Cardiac fibroblast (primary cell): Measurements from ENCODE around the gene TENM4.

Experiments used
- DNase-seq, 2 donors: peaks; one replicate each; pipeline versions ENCODE4 v3.0.0 to v3.0.0-alpha.2; 2010; ENCODE audit warnings: low read depth in 2 of 2
- H3K4me3 ChIP-seq, 2 donors: replicated peaks in 1 of 2; 1 replicate in 1 of 2; 2 replicates in 1 of 2; pipeline ENCODE4 v1.5.1; 2011; ENCODE audit warnings: low read depth in 2 of 2, low read length in 2 of 2, mild to moderate bottlenecking in 2 of 2, moderate library complexity in 1 of 2
- TF ChIP-seq, protein P1 (sequence below): IDR thresholded peaks from one replicate; pipeline ENCODE4 v1.5.1; 2011; ENCODE audit warnings: low read depth, mild to moderate bottlenecking, low read length, inconsistent platforms

Gene TENM4

DNA sequence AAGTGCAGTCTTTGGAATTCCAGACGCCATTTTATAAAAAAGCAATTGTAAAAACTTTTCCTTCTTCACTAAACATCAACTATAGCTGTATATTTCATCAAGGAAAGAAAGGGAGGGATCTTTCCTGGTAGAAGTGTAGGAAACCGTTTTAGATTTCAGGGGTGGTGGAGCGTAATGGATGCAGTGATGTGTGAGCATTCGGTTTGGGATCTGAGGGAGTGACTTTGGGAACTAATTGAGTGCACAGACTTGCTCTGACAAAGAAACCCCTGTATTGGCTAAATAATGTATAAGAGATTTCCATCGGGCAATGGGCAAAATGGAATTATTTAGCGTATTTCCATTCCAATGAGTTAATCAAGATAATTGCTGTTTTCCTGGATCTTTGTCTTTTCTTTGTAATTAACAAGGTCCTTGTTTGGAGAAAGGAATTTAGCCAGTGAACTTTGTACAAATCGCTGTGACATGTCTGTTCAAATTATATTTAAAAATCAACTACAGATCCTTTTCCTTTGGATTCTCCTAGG is 741.2 kb downstream of the TENM4 start:
- DNase-seq, result no peak
- TF ChIP-seq, protein P1, sequence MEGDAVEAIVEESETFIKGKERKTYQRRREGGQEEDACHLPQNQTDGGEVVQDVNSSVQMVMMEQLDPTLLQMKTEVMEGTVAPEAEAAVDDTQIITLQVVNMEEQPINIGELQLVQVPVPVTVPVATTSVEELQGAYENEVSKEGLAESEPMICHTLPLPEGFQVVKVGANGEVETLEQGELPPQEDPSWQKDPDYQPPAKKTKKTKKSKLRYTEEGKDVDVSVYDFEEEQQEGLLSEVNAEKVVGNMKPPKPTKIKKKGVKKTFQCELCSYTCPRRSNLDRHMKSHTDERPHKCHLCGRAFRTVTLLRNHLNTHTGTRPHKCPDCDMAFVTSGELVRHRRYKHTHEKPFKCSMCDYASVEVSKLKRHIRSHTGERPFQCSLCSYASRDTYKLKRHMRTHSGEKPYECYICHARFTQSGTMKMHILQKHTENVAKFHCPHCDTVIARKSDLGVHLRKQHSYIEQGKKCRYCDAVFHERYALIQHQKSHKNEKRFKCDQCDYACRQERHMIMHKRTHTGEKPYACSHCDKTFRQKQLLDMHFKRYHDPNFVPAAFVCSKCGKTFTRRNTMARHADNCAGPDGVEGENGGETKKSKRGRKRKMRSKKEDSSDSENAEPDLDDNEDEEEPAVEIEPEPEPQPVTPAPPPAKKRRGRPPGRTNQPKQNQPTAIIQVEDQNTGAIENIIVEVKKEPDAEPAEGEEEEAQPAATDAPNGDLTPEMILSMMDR, result no peak
- H3K4me3 ChIP-seq, result no peak overlapping the region

DNA sequence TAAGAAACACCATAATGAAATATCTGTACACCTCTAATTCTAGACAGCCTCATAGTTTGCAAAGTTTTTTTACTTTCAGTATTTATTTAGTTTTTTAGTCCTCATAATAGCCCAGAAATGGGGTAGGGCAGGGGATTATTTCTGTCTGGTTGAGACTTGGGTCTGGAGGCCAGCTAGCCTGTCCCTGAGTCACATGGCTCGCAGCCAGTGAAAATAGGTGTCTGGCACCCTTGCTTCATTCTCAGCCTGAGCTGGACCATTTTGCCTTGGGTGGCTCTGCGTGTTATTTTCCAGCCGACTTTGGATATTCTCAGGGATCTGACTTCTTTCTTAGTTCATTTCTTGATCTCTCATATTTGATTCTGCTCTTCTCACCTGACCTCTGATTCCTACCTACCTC is 742.2 kb downstream of the TENM4 start:
- TF ChIP-seq, protein P1, result no peak

GRCh38 chr11:78696177-78696576 is 744.7 kb downstream of the TENM4 start:
- TF ChIP-seq, protein P1, result no peak
- H3K4me3 ChIP-seq, result no peak overlapping the region
- no peak for DNase-seq

More for the DNA sequence above, 742.2 kb downstream of the TENM4 start:
- H3K4me3 ChIP-seq, result no peak overlapping the region
- DNase-seq, result peak; percentile 19 to 84

GRCh38 chr11:78694152-78694551 is 746.7 kb downstream of the TENM4 start:
- H3K4me3 ChIP-seq, result no peak overlapping the region
- no peak for DNase-seq
- TF ChIP-seq, protein P1, result no peak

DNA sequence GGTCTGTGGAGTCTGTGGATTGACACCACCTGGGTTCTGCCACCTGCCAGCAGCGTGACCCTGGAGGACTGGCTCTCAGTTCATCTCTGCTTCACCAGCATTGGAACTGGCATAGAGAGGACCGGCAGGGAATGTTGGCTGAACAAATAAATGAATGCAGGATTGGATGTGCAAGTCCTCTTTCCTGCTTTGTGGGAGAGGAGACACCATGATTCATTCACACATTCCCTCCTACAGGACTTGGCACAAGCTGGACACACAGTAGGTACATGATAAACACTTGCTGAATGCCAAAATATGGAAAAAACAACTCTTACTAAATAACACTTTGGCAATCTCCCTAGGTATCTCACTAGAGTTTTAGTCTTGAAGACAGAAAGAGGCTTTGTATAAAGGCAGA is 749.6 kb downstream of the TENM4 start:
- no peak overlapping the region for H3K4me3 ChIP-seq
- peak; percentile 1 to 7 for DNase-seq
- TF ChIP-seq, protein P1, result no peak

GRCh38 chr11:78690352-78690987 is 750.4 kb downstream of the TENM4 start:
- peak in 1 of 2 donors; percentile 8 for DNase-seq
- no peak overlapping the region for H3K4me3 ChIP-seq
- TF ChIP-seq, protein P1, result no peak
